H1 (cell line): ENCODE data around the gene TSPEAR. TPM values are rescaled to one million over a fixed set of nuclear protein-coding genes. Genes with fewer than 3 reads are reported as not detected.

Experiments
- CTCF ChIA-PET: fragments of 300-600 bp; sonication (Branson Sonifier 250); formaldehyde crosslinking; loops from one replicate; lab custom pipeline; 2021; ENCODE audit not compliant: partially characterized antibody; lab: Charles Lee
- POLR2A ChIA-PET: fragments of 300-600 bp; sonication (Branson Sonifier 250); formaldehyde crosslinking; loops from one replicate; lab custom pipeline; 2021; ENCODE audit warnings: inconsistent platforms; ENCODE audit not compliant: partially characterized antibody; lab: Charles Lee
- DNase-seq, 2 experiments: peaks; one replicate each; pipeline versions ENCODE4 v3.0.0 to v3.0.0-alpha.2; 2010 to 2022; ENCODE audit warnings: low spot score in 2 of 2, low read depth in 1 of 2, mixed read lengths in 1 of 2
- FAIRE-seq: peaks from 2 replicates; lab custom pipeline; 2011; peaks lifted over from hg19 to GRCh38; lab: Jason Lieb, UNC
- H2AFZ ChIP-seq: 2 replicates; pipeline ENCODE4 v1.8.1; 2012; ENCODE audit warnings: low read length, inconsistent platforms
- H2AK5ac ChIP-seq: 2 replicates; pipeline ENCODE4 v1.6.1; 2013; ENCODE audit warnings: low read depth, low read length
- H2BK120ac ChIP-seq: replicated peaks from 2 replicates; pipeline ENCODE3; 2013; ENCODE audit warnings: low read depth, low read length, inconsistent platforms
- H2BK12ac ChIP-seq: 2 replicates; pipeline ENCODE4 v1.6.1; 2013; ENCODE audit warnings: low read depth, low read length
- H2BK15ac ChIP-seq: 2 replicates; pipeline ENCODE4 v1.6.1; 2013; ENCODE audit warnings: low read length
- H2BK20ac ChIP-seq: 2 replicates; pipeline ENCODE4 v1.6.1; 2013; ENCODE audit warnings: low read length
- H2BK5ac ChIP-seq: 2 replicates; pipeline ENCODE4 v1.6.1; 2013; ENCODE audit warnings: low read depth, low read length
- H3K14ac ChIP-seq: 2 replicates; pipeline ENCODE4 v1.6.1; 2013; ENCODE audit warnings: inconsistent platforms; ENCODE audit not compliant: insufficient read length
- H3K18ac ChIP-seq: 2 replicates; pipeline ENCODE4 v1.6.1; 2013; ENCODE audit warnings: low read length; ENCODE audit errors: extremely low read depth
- H3K23ac ChIP-seq: 2 replicates; pipeline ENCODE4 v1.6.1; 2013; ENCODE audit warnings: inconsistent platforms; ENCODE audit not compliant: insufficient read length
- H3K23me2 ChIP-seq: 2 replicates; pipeline ENCODE4 v1.6.1; 2013; ENCODE audit warnings: low read depth, low read length
- H3K27ac ChIP-seq: 2 replicates; pipeline ENCODE4 v1.6.1; 2011; ENCODE audit warnings: low read depth, low read length, inconsistent platforms
- H3K27me3 ChIP-seq, 4 experiments: replicated peaks in 1 of 4; 1 replicate in 1 of 4; 2 replicates in 3 of 4; pipeline versions ENCODE4 v1.6.1 to v1.8.1; 2011 to 2013; ENCODE audit warnings: low read length in 3 of 4, mild to moderate bottlenecking in 3 of 4, inconsistent platforms in 2 of 4, mixed read lengths in 2 of 4, moderate library complexity in 1 of 4; ENCODE audit not compliant: control insufficient read depth in 3 of 4, insufficient read depth in 3 of 4; ENCODE audit errors: extremely low read depth in 1 of 4
- H3K36me3 ChIP-seq, 4 experiments: 2 replicates each; pipeline versions ENCODE4 v1.6.1 to v1.8.1; 2011 to 2013; ENCODE audit warnings: mild to moderate bottlenecking in 4 of 4, low read length in 3 of 4, moderate library complexity in 2 of 4, control low read depth in 1 of 4, inconsistent platforms in 1 of 4; ENCODE audit not compliant: insufficient read depth in 4 of 4, control insufficient read depth in 2 of 4
- H3K4ac ChIP-seq: replicated peaks from 2 replicates; pipeline ENCODE3; 2013; ENCODE audit warnings: low read length, low read depth, mixed read lengths, inconsistent platforms; ENCODE audit not compliant: insufficient read length
- H3K4me1 ChIP-seq, 4 experiments: replicated peaks in 1 of 4; 1 replicate in 1 of 4; 2 replicates in 3 of 4; pipeline versions ENCODE4 v1.6.1 to v1.8.1; 2011 to 2013; ENCODE audit warnings: low read length in 3 of 4, inconsistent platforms in 2 of 4, mixed read lengths in 1 of 4; ENCODE audit not compliant: insufficient read depth in 4 of 4, control insufficient read depth in 3 of 4
- H3K4me2 ChIP-seq, 2 experiments: 2 replicates each; pipeline versions ENCODE4 v1.6.1 to v1.8.1; 2011 to 2013; ENCODE audit warnings: low read depth in 2 of 2, low read length in 2 of 2, control low read depth in 1 of 2, inconsistent platforms in 1 of 2, mild to moderate bottlenecking in 1 of 2; ENCODE audit not compliant: insufficient read depth in 1 of 2
- H3K4me3 ChIP-seq, 4 experiments: fragments of 200-600, 300-600 bp in 1 of 4; sonication (generic), shearing (Covaris generic), sonication (Bioruptor Twin) in 1 of 4; 2 replicates each; pipeline versions ENCODE4 v1.5.1 to v1.8.1; 2011 to 2016; ENCODE audit warnings: low read length in 4 of 4, low read depth in 3 of 4, control low read depth in 2 of 4, inconsistent platforms in 2 of 4, mild to moderate bottlenecking in 2 of 4, mixed read lengths in 1 of 4, moderate library complexity in 1 of 4; ENCODE audit not compliant: insufficient read depth in 2 of 4; ENCODE audit errors: extremely low read depth in 1 of 4
- H3K56ac ChIP-seq: replicated peaks from 2 replicates; pipeline ENCODE3; 2013; ENCODE audit warnings: low read depth, mild to moderate bottlenecking, mixed read lengths, low read length, inconsistent platforms; ENCODE audit not compliant: insufficient read length
- H3K79me1 ChIP-seq: 2 replicates; pipeline ENCODE4 v1.6.1; 2013; ENCODE audit warnings: low read depth, low read length, control low read depth
- H3K79me2 ChIP-seq, 2 experiments: 2 replicates each; pipeline versions ENCODE4 v1.6.1 to v1.8.1; 2012 to 2013; ENCODE audit warnings: low read length in 2 of 2, mild to moderate bottlenecking in 2 of 2, inconsistent platforms in 1 of 2; ENCODE audit not compliant: insufficient read depth in 2 of 2, control insufficient read depth in 1 of 2
- H3K9ac ChIP-seq, 4 experiments: replicated peaks in 1 of 4; 1 replicate in 1 of 4; 2 replicates in 3 of 4; pipeline versions ENCODE4 v1.6.1 to v1.8.1; 2011 to 2013; ENCODE audit warnings: low read depth in 3 of 4, low read length in 3 of 4, control low read depth in 2 of 4, mild to moderate bottlenecking in 2 of 4, moderate library complexity in 2 of 4, inconsistent platforms in 1 of 4; ENCODE audit errors: extremely low read depth in 1 of 4
- H3K9me3 ChIP-seq, 2 experiments: 2 replicates each; pipeline versions ENCODE4 v1.6.1 to v1.8.1; 2012 to 2013; ENCODE audit warnings: mild to moderate bottlenecking in 2 of 2, moderate library complexity in 2 of 2, control low read depth in 1 of 2, inconsistent platforms in 1 of 2, low read depth in 1 of 2, low read length in 1 of 2, mixed read lengths in 1 of 2; ENCODE audit not compliant: insufficient read depth in 2 of 2
- H4K20me1 ChIP-seq, 2 experiments: replicated peaks in 1 of 2; 2 replicates each; pipeline versions ENCODE3 to v1.8.1; 2011 to 2013; ENCODE audit warnings: inconsistent platforms in 2 of 2, low read length in 2 of 2, mild to moderate bottlenecking in 1 of 2; ENCODE audit not compliant: insufficient read depth in 2 of 2, control insufficient read depth in 1 of 2
- H4K5ac ChIP-seq: 2 replicates; pipeline ENCODE4 v1.6.1; 2013; ENCODE audit warnings: low read length, low read depth, mixed read lengths, inconsistent platforms; ENCODE audit not compliant: insufficient read length
- H4K8ac ChIP-seq: 2 replicates; pipeline ENCODE4 v1.8.0; 2013; ENCODE audit warnings: mild to moderate bottlenecking, moderate library complexity, low read length, inconsistent platforms; ENCODE audit not compliant: insufficient read depth; ENCODE audit errors: extremely low read depth
- H4K91ac ChIP-seq: replicated peaks from 2 replicates; pipeline ENCODE3; 2013; ENCODE audit warnings: low read length, mixed read lengths, inconsistent platforms; ENCODE audit not compliant: insufficient read length
- JUN ChIP-seq: IDR thresholded peaks from 2 replicates; pipeline ENCODE4 v1.6.1; 2011; ENCODE audit warnings: low read depth, mild to moderate bottlenecking, improper control_type of control experiment, low read length
- RAD21 ChIP-seq, 2 experiments: IDR thresholded peaks in 1 of 2; conservative IDR thresholded peaks in 1 of 2; 2 replicates each; pipeline ENCODE4 v1.6.1; 2011; ENCODE audit warnings: low read depth in 2 of 2, low read length in 2 of 2, improper control_type of control experiment in 1 of 2, inconsistent platforms in 1 of 2, mild to moderate bottlenecking in 1 of 2, moderate library complexity in 1 of 2
- WGBS, 2 experiments: shearing (Covaris generic) in 1 of 2; methylation state at CpG; one replicate each; pipeline versions ENCODE4 v1.1.6 to v1.1.7; 2013 to 2015; ENCODE audit warnings: low lambda C conversion rate in 2 of 2, mixed read lengths in 2 of 2, inconsistent platforms in 1 of 2, low coverage in 1 of 2, missing lambda C conversion rate in 1 of 2; ENCODE audit not compliant: insufficient replicate concordance in 2 of 2, insufficient coverage in 1 of 2, insufficient read length in 1 of 2; ENCODE audit errors: extremely low coverage in 1 of 2, missing lambda C conversion rate in 1 of 2; 5-methylcytosine and 5-hydroxymethylcytosine counted together
- polyA plus RNA-seq, 7 experiments: library from polyadenylated mRNA; depleted of rRNA in 3 of 7; stranded (reverse) in 5 of 7; unstranded in 2 of 7; fragments of >200 nt in 5 of 7; fragments of 200-250 nt in 2 of 7; gene quantifications; 1 replicate in 5 of 7; 2 replicates in 1 of 7; 4 replicates in 1 of 7; pipeline versions ENCODE4 v1.2.1 to v1.2.3, GENCODE V29; 2011 to 2013; ENCODE audit warnings: missing spikeins in 2 of 7, mixed read lengths in 2 of 7
- total RNA-seq: library from RNA; stranded (reverse); fragmentation: NEBNext Ultra II Directional; extraction: Animal tissue kit (Norgen Biotek cat#: 25700); gene quantifications from 2 replicates; pipeline ENCODE4 v1.2.1, GENCODE V29; 2021
- TF ChIP-seq, protein P1 (sequence below), 3 experiments: IDR thresholded peaks; 1 replicate in 2 of 3; 2 replicates in 1 of 3; pipeline versions ENCODE4 v1.5.1 to v1.6.1; 2011; ENCODE audit warnings: low read length in 3 of 3, mild to moderate bottlenecking in 3 of 3, inconsistent platforms in 2 of 3, low read depth in 1 of 3, moderate library complexity in 1 of 3; ENCODE audit not compliant: insufficient read depth in 1 of 3; ENCODE audit errors: control extremely low read depth in 1 of 3
- TF ChIP-seq, protein P2 (sequence below): IDR thresholded peaks from 2 replicates; pipeline ENCODE4 v1.6.1; 2012; ENCODE audit warnings: inconsistent platforms
- TF ChIP-seq, protein P3 (sequence below): IDR thresholded peaks from 2 replicates; pipeline ENCODE4 v1.6.1; 2012; ENCODE audit warnings: inconsistent platforms

Gene TSPEAR
- total and polyA plus RNA-seq, 2 of the 8 experiments (the other 6 are each of a cell fraction or from before 2014, with no cell fraction given) = 0.58 to 0.89 TPM

DNA sequence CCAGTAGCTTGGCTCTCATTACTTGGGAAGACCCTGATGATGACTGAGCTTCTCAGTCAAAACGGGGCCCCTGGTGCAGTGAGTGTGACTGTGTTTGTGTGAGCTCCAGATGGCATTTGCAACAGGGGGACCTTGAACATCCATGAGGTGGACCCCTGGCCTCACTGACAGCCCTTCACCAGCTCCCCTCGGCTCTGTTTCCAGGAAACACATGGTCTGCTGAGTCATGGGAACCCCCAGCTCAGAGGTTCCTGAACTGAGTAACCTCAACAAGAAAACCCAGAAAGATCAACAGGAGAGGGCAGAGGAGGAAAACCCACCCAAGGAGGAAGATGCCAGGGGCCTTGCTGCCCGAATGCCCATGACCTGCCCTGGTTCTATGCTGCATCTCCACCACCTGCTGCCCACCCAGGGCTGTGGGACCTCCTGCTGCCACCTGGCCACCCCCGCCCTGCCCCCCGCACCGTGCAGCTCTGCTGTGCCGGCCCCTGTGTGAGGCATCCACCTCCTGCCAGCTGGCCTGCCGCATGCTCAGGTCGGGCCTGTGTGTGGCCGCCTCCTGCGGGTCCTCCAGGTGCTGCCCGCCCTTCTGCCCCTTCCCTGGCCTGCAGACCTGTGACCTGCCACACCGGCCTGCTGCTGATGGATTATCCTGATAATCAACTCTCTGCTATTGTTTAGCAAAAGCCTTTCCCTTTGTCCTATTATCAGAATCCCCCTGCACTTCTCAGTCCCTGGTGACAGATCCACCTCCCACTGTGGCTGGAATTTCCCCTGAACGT lies 25.2 kb downstream of the TSPEAR start:
- no peaks in the 10 kb centered on the region for H3K9me3 ChIP-seq
- peak overlapping the region; percentile 16 to 37; a peak in 2 of 4 replicates for H3K4me2 ChIP-seq
- no peak for DNase-seq
- no peaks in the 10 kb centered on the region for H3K23me2 ChIP-seq
- no peak overlapping the region for H3K4ac ChIP-seq
- H2BK12ac ChIP-seq = 0 out of 2 replicates have a peak overlapping the region, but pooled peaks have one; percentile 68
- H3K23ac ChIP-seq = no peak overlapping the region
- H2BK15ac ChIP-seq = no peak overlapping the region
- no peak overlapping the region for H4K8ac ChIP-seq
- no peak overlapping the region for H4K5ac ChIP-seq
- H3K14ac ChIP-seq = no peak overlapping the region
- peak overlapping the region; percentile 7 for H2BK120ac ChIP-seq
- FAIRE-seq = no peak
- H3K27ac ChIP-seq = no peak overlapping the region
- no peaks in the 10 kb centered on the region for H3K79me1 ChIP-seq
- no peaks in the 10 kb centered on the region for H3K27me3 ChIP-seq
- H3K36me3 ChIP-seq = no peaks in the 10 kb centered on the region
- H3K4me1 ChIP-seq = peaks cover 5 to 11% (median 9%) of the 10 kb centered on the region in 4 experiments
- no peak overlapping the region; the same call in 1 of the 2 replicates for H3K18ac ChIP-seq
- H2BK20ac ChIP-seq = no peak overlapping the region
- no peak overlapping the region for H3K56ac ChIP-seq
- H2AK5ac ChIP-seq = peak overlapping the region; percentile 69
- no peak overlapping the region for H3K9ac ChIP-seq
- H2BK5ac ChIP-seq = peak overlapping the region; percentile 78; the same call in 1 of the 2 replicates
- no peaks in the 10 kb centered on the region for H4K20me1 ChIP-seq
- CTCF ChIA-PET = interaction anchor here (0.7 to 2.5 kb wide), 10 partner anchors 10 to 137 kb away, joined by 3 to 13 read pairs (median 3); partner anchors contain the start of genes KRTAP10-12 and KRTAP10-9
- H2AFZ ChIP-seq = no peak overlapping the region
- H4K91ac ChIP-seq = no peak overlapping the region
- no peak overlapping the region for H3K4me3 ChIP-seq
- H3K79me2 ChIP-seq = no peaks in the 10 kb centered on the region
- POLR2A ChIA-PET = interaction anchor here (0.8 to 1.0 kb wide), 2 partner anchors 12 to 39 kb away, joined by 3 to 4 read pairs; no protein-coding TSS in a partner anchor
- 35% methylated on average over 11 of the region's 14 CpGs; no CpG with 5 or more reads in 1 of the 2 experiments for WGBS, 2 experiments
- TF ChIP-seq, protein P1, sequence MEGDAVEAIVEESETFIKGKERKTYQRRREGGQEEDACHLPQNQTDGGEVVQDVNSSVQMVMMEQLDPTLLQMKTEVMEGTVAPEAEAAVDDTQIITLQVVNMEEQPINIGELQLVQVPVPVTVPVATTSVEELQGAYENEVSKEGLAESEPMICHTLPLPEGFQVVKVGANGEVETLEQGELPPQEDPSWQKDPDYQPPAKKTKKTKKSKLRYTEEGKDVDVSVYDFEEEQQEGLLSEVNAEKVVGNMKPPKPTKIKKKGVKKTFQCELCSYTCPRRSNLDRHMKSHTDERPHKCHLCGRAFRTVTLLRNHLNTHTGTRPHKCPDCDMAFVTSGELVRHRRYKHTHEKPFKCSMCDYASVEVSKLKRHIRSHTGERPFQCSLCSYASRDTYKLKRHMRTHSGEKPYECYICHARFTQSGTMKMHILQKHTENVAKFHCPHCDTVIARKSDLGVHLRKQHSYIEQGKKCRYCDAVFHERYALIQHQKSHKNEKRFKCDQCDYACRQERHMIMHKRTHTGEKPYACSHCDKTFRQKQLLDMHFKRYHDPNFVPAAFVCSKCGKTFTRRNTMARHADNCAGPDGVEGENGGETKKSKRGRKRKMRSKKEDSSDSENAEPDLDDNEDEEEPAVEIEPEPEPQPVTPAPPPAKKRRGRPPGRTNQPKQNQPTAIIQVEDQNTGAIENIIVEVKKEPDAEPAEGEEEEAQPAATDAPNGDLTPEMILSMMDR (IDR thresholded peaks at IDR 0.05; ENCODE audit: control extremely low read depth in 1 of 3, insufficient read depth in 1 of 3, low read depth in 1 of 3, low read length in 3 of 3) = peak; percentile 9 to 31 (median 17); a peak in 3 of 4 replicates
- TF ChIP-seq, protein P2, sequence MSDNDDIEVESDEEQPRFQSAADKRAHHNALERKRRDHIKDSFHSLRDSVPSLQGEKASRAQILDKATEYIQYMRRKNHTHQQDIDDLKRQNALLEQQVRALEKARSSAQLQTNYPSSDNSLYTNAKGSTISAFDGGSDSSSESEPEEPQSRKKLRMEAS = peak; percentile 91
- TF ChIP-seq JUN (no peak), RAD21 (IDR thresholded peaks at IDR 0.05 in 1 of 2, conservative IDR thresholded peaks at IDR 0.05 in 1 of 2; ENCODE audit: low read depth in 2 of 2, low read length in 2 of 2) (peak; percentile 12 to 36; a peak in 2 of 4 replicates)
- TF ChIP-seq, protein P3, sequence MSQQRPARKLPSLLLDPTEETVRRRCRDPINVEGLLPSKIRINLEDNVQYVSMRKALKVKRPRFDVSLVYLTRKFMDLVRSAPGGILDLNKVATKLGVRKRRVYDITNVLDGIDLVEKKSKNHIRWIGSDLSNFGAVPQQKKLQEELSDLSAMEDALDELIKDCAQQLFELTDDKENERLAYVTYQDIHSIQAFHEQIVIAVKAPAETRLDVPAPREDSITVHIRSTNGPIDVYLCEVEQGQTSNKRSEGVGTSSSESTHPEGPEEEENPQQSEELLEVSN = peak; percentile 89
